ENCODE measurements around the gene FYB1.

The FYB1 gene

DNA sequence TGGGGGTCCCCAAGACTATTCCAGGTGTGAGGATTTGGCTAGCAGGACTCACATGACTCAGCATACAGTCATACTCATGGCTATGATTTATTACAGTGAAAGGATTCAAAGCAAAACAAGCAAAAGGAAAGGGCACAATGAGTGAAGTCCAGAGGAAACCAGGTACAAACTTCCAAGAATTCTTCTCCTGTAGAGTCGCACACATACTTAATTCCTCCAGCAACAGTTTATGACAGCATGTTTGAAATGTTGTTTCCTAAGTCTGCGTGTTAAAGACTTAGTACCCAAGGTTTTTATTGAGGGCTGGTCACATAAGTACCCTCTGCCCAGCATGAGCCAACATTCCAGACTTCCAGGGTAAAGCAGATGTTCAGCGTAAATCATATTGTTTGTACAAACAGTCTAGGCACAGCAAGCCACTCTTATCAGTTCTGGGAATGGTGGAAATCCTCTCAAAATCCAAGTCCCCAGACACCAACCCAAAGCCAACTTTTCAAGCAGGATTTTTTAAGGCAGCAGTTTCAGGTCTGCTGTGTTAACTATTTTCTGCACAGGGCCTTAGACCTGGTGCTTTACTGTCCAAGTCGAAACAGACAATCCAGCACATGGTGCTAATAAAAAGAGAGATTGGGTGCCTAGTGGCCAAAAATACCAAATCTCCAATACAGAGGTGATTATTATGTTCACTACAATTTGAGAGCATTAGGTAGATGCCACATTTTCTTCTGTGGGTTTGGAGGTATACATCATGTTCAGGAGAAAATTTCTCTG is 126.6 kb downstream of the FYB1 start:
- no peak for DNase-seq (ENCODE audit: low read depth in 1 of 2, low spot score in 1 of 2)

DNA sequence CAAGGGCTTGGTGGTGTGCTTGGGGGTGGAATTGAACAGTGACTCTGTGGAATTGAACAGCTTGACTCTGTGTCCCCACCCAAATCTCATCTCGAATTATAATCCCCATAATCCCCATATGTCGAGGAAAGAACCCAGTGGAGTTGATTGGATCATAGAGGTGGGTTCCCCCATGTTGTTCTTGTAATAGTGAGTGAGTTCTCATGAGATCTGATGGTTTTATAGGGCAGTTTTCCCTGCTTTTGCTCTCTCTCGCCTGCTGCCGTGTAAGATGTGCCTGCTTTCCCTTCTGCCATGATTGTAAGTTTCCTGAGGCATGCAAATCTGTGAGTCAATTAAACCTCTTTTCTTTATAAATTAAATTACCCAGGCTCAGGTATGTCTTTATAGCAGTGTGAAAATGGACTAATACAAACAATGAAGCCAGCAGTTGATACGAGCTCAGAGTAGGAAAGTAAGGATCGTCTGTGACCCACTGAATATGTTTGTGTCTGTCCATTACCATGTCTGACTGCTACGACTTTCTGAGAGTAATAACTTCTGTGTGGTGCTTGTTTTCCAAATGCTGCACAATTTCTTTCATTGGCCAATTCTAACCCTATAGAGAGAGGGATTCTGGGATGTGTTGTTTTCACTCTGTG is 127.3 kb downstream of the FYB1 start:
- no peak for DNase-seq (ENCODE audit: low read depth in 1 of 2, low spot score in 1 of 2)

DNA sequence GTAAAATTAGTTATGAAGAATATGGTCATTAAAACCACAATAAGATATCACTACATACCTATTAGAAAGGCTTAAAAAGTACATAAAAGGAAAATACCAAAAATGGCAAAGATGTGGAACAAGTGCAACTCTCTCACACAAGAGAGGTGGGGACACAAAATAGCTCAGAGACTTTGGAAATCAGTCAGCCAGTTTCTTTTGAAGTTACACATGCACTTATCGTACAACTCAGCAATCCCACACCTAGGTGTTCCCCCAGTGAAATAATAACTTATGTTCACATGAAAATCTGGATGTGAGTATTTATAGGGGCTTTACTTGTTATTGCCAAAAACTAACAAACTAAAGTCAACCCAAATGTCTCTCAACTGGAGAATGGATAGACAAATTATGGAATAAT is 135.4 kb downstream of the FYB1 start:
- no peak for DNase-seq (ENCODE audit: low read depth in 1 of 2, low spot score in 1 of 2)

DNA sequence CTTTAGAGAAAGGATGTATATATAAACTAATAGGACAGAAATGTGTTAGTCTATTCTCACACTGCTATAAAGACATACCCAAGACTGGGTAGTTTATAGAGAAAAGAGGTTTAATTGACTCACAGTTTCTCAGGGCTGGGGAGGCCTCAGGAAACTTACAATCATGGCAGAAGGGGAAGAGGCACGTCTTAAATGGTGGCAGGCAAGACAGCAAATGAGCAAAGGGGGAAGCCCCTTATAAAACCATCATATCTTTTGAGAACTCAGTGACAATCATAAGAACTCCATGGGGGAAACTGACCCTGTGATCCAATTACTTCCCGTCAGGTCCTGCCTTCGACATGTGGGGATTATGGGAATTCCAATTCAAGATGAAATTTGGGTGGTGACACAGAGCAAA is 136.4 kb downstream of the FYB1 start:
- no peak for DNase-seq (ENCODE audit: low read depth in 1 of 2, low spot score in 1 of 2)

DNA sequence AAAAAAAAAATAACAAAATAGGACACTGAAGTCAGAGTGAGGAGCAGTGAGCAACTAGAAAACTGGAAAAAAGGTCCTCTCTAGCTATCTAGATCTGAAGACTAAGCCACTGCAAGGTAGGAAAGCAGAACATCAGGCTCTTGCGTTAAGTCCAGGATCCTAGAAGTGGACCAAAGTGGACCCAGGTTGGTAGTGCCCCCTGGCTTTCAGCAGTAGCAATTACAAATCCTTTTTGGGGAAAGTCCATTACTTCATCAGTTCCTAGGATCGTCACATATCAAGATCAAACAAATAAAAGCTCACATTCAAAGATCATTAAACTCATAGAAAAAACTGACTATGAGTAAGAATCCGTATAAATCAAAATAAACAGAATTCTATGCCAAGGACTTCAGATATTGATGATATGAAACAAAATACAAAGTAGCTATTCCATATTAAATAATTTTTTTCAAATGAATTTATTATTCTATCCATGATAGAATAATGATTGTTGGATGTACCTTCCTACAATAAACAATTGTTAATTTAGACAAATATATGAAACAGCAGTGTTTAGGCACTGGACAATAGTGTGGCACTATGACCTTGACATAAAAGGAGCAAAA is 138.7 kb downstream of the FYB1 start:
- no peak for DNase-seq (ENCODE audit: low read depth in 1 of 2, low spot score in 1 of 2)

DNA sequence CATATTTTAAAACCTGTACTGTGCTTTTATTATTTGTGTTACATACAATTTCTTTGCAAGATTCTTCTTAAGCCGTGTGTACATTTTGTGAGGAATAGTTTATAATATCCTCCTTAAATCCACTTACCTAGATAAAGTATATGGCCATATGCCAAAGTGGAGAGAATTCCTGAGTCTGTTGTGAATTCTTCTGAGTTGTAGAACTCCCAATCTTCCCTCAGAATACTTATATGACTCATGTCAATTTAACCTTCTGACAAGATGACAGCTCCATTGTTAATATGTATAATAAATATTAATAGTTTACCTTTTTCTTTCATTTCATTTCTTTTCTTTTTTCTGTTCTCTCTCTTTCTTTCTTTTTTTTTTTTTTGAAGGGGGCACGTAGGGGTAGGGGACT is 139.2 kb downstream of the FYB1 start:
- no peak for DNase-seq (ENCODE audit: low read depth in 1 of 2, low spot score in 1 of 2)

DNA sequence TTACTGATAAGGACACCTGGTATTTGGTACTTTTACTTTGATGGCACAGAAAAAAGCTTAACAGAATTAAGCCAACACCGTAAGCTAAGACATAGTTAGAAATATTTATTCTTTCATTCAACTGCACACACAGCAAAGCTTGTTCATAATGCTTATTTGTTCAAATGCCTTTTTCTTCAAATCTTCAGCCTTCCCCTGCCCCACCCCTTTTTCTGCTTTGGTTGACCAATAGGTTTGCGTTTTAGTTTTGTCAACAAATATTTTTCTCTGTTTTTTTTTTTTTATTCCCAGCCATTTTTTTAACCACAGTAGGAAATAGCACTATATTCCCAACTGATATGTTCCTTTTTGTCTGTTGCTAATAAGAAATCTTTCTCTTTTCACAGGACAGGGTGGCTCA is 140.2 kb downstream of the FYB1 start:
- DNase-seq (ENCODE audit: low read depth in 1 of 2, low spot score in 1 of 2) = no peak

DNA sequence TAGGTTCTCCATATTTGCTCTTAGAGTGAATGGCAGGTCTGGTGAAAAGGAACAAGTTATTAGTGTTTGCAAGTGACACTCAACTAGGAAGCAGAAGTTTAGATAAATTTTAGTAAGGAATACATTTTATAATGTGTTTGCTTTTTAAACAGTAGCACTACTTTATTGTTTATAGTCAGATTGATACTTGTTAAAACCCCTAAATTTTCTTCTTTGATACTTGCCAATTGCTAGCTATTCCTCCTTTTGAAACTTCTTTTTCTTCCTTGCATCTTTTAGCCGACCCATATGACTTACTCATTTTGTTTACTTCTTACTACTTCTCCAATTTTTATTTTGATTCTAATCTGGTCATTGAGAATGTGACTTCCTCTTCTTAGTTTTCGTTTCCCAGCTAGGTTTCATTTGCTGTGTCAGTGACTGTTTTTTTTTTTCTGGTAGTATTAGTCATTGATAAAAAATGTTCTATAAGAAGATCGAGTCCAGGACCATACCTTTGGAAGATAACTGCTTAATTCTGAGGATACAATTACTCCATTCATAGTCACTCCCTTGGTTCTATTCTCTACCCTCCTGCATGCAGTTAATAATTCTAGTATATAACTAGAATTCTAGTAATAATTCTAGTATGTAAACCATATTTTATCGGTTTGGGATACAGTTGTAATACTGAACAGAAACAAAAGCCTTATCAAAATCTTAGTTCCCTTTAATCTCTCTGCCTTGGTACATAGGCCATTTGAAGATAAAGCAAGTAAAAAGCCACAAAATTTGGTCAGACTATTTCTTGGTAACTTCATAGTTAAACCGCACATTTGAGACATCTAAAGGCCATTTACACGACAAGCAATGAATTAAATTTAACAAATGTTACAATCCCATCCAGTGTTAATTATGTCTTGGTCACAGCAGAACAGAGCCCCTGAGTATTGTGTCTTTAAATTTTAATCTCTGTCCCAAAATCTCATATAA is 142.3 kb downstream of the FYB1 start:
- no peak for DNase-seq (ENCODE audit: low read depth in 1 of 2, low spot score in 1 of 2)

DNA sequence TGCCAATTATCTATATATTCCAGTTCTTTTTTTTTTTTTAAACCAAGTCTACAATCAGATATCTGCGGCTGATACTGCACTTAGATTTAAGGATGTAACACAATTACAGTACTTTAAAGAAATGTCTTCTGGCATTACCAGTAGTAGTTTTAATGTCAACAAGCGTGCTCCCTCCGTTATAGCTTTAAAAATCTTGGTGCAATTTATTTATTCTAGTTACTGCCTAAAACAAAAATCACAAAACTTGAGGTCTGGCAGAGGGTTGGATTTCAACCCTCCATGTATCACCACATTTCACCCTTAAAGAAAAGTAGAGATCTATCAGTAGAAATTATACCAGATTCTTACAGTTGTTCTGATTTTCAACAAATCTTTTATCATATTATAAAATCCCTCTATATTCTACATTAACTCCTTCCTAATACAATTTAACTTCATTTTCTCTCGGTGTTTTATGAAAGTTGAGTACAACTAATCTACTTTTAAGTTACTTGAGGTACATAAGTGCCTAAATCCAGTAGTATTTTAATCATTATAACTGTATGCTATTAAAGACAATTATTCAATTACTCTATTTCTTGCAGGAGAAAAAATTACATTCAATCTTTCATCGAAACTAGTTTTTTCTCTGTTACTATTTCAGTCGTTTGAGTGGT is 143.1 kb downstream of the FYB1 start:
- no peak for DNase-seq (ENCODE audit: low read depth in 1 of 2, low spot score in 1 of 2)

DNA sequence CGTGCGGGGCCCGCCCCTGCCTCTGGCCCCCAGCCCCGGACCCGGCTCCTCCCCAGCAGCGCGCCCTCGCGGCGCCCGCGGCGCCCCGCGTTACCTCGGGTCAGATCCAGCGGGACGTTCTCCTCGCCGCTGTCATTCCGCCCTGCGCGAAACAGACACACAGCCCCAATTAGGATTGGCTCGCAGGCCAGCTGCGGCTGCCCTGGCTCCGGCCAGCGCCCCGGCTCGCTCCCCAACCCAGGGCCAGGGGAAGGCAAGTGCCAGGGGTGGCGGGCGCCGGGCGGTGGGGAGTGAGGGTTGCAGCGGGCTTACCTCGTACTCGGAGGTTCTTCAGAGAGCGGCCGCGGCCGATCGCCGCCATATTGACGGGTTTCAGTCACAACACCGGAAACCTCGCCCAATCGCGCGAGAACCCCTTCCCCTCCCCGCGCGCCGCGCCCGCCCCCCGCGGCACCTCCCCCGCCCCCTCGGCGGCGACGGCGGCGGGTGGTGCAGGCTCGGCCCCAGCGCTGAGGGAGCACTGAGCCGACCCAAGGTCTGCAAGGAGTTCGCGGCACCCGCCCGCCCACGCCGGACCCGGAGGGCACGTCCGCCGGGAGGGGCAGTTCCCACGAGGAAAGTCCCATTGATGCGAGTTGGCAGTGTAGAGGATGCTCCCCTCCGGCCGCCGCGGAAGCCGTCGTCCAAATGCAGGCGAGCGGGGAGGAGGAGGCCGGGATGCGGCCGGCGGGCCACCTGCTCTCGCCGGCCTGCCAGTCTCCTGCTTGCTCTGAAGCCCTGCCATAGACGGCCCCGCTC is 145.1 kb downstream of the FYB1 start, which contains the start of gene RICTOR:
Gene RICTOR, minus strand, starts transcription at position 383 of the 798 bp plus-strand sequence. Its CDS starts 22 bp downstream, at position 361.
- DNase-seq (ENCODE audit: low read depth in 1 of 2, low spot score in 1 of 2) = peak; percentile 82 to 85

DNA sequence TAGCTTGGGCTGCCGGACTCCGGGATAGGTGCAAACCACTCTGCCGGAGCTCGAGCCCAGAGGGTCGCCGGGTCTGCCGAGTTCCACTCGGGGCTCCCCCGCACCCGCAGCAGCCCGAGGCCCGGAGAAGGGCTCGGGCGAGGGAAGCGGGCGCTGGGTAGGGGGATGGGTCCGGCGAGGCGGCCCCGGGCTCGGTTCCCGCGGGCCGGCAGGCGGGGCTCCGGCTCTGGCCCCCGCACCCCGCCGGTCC is 145.7 kb downstream of the FYB1 start:
- no peak for DNase-seq (ENCODE audit: low read depth in 1 of 2, low spot score in 1 of 2)

DNA sequence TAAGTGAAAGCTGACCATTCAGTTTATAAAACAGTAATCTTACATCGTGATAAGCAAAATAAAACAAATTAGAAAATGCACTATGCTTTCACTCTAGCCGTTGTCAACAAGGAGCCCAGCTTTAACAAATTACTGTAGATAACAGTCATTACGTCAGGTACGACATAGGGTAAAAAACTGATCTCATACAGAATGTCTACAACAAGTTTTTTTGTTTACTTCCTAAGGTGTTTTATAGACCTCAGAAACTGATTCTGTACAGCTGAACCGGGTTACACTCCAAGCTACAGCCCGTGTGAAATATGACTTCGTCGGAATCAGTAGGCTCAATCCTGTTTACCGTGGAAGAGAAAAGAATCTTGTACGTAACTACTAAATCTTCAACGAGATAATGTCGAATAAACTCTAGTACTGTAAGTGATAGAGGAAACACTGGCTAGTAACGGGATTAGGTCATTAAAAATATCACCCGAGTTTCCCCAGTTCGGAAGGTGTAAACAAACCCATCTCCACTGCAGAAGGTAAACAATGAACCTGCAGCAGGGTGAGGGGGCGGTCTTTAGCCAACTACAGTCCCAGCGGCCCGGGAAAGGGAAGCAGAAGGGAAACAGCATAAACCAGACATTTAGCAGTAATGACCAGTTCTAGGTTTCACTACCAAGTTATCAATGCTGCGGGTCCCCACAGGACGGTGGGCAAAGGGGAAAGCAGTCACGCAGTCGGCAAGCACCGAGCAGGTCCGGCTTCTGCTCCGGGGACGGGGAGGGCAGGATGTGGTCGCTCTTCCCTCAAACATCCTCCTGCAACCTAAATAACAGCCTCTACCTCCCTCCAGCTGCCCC is 146.2 kb downstream of the FYB1 start:
- peak; percentile 27 to 32 for DNase-seq (ENCODE audit: low read depth in 1 of 2, low spot score in 1 of 2)

DNA sequence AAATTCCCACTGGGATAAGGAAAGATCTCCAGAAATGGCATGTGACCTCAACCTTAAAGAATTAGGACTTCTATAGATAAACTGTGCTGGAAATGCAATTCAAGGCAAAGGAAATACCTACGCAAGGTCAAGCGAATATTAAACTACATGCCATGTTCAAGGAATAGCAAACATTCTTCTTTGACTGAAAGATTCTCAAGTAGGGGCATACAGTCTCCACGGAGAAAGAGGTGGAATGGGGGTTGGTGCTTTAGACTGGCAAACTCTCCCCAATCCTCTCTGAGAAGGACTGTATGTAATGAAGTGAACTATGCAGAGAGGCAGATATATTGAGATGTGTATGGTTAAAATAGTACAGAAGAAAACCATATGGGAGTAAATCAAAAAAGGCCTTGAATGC is 151.3 kb downstream of the FYB1 start:
- DNase-seq (ENCODE audit: low read depth in 1 of 2, low spot score in 1 of 2) = no peak

DNA sequence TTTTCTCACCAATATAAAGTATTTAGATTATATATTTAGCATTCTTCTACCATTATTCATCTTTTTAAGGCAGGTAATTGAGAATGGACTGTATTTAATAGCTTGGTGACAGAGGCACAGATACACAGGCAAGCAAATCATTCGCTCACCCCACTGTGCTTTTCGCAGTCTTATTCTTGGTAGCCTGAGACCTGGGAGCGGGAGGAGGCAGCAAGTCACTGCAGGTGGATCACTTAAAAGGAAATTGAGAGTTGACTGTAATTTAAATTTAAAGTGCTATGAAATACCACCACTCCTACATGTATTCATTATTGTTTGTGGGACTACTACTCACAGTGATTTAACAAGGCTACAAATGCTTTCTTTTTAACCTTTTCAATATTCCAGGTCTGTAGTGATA is 154.9 kb downstream of the FYB1 start:
- no peak for DNase-seq (ENCODE audit: low read depth in 1 of 2, low spot score in 1 of 2)

DNA sequence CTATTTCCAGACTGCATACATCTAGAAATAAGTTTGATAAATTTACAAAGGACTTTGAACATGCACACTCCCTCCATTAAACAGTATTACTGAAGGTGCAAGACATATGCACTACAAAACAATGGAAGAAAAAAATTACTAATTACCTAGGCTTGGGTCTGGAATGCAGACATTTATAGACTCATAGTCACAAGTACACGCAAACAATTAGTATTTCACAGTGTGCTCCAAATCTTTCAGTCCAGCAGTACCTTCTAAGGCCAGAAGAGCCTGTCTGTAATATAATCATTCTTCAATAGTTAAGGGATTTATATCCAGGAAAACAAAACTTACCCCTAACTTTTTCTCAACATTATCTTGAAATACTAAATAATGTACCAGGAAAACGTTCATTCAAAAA is 156.3 kb downstream of the FYB1 start:
- no peak for DNase-seq (ENCODE audit: low read depth in 1 of 2, low spot score in 1 of 2)

DNA sequence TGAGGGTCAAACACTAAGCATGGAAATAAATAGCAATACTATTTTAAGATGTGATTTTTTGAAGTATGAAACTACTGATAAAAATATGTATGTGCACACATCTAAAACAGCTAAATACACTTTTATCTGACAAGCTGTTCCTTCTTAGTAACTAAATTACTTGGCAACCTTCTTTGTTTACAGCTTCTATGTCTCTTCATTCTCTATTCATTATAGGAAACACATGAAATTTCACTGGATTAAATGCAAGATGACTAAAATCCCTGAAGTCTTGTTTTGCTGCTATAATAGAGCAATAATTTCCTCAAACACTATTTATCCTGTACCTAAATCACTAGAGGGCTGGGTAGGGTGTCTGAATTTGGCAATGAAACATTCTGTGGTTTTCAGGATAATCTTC is 156.8 kb downstream of the FYB1 start:
- no peak for DNase-seq (ENCODE audit: low read depth in 1 of 2, low spot score in 1 of 2)

DNA sequence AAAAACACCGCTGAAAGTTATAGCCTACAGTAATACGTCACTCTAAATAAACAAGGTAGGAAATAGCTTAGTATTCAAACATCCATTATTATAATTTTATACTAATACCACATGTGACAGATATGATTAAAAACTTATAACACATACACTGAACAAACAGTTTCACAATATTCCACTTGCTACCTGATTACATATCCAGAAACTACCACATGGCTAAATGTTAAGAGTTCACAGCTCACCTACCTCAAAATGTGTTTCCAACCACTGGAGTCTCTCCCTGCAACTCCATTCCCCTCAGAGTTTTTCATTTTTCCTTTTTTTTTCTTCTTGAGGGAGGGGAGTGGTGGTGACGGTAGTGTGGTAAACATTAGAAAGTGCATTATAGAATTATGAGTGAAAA is 157.3 kb downstream of the FYB1 start:
- no peak for DNase-seq (ENCODE audit: low read depth in 1 of 2, low spot score in 1 of 2)

DNA sequence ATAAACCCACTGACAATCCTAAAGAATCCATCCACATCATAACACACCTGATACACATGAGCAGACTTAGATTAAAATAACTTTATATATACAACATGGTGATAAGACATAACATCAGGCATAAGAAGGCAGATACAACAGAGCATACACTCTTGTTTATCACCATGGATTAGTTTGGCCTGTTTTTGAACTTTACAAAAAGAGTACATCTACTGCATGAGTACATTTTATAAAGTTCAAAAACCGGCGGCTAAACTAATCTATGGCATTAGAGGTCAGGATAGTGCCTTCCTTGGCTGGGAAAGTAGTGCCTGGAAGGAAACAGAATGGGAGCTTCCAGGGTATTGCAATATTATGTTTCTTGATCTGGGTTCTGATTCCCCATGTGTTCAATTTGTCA is 160.3 kb downstream of the FYB1 start:
- no peak for DNase-seq (ENCODE audit: low read depth in 1 of 2, low spot score in 1 of 2)

DNA sequence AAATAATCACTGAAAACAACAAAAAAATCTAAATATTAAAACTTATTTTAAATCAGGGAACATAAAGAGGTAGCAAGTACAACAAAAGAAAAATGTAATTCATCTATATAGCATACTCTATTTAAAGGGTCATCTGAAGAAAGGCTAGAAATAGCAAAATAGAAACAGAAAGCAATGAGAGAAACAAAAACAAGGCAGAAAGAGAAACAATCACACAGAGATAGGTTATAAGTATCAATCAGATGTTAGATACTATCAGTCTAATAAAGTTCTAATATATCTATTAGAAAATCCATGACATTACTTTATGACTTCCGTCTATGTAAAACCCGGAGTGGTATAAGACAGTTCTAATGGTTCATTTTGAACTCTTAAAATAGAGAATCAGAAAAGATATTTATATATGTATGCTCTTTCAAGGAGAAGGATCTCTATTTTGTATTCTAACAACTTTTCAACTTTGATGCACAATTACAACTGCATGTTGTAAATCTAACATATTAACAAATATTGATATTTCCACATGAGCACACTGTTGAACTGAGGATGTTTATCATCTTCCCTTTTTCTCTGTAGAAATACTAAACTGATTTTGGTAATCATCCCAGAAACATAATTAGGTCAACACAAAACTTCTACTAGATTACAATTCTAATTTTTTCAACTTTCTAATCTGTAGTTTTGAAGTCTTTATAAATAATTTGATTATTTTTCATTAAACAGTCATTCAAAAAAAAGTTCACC is 161.0 kb downstream of the FYB1 start:
- no peak for DNase-seq (ENCODE audit: low read depth in 1 of 2, low spot score in 1 of 2)

Measured in activated T-helper 1 cell treated with anti-CD3 and anti-CD28 coated beads, Interleukin-2, amount 50 U/mL, for 16 hours (primary cell).